Osteoblast (primary cell): ENCODE data around the gene USP32. TPM values are rescaled to one million over a fixed set of nuclear protein-coding genes. Genes with fewer than 3 reads are reported as not detected.

Source experiments
- DNase-seq: peaks from one replicate; pipeline ENCODE4 v3.0.0; 2011; ENCODE audit warnings: low spot score, mixed read lengths; ENCODE audit not compliant: insufficient read length; ENCODE audit errors: missing footprints
- H2AFZ ChIP-seq: 2 replicates; pipeline ENCODE4 v1.6.0; 2011; ENCODE audit warnings: mild to moderate bottlenecking, low read length
- H3K27ac ChIP-seq: 2 replicates; pipeline ENCODE4 v1.5.1; 2011; ENCODE audit warnings: mild to moderate bottlenecking, low read depth, low read length, moderate library complexity
- H3K27me3 ChIP-seq: 2 replicates; pipeline ENCODE4 v1.6.0; 2012; ENCODE audit warnings: mild to moderate bottlenecking, control low read depth, inconsistent platforms, low read length, moderate library complexity; ENCODE audit not compliant: insufficient read depth
- H3K36me3 ChIP-seq: 2 replicates; pipeline ENCODE4 v1.5.1; 2011; ENCODE audit warnings: mild to moderate bottlenecking, low read length, control low read depth, moderate library complexity; ENCODE audit not compliant: insufficient read depth
- H3K4me1 ChIP-seq: 2 replicates; pipeline ENCODE4 v1.5.1; 2011; ENCODE audit warnings: mild to moderate bottlenecking, low read length, control low read depth, moderate library complexity; ENCODE audit not compliant: insufficient read depth
- H3K4me2 ChIP-seq: 2 replicates; pipeline ENCODE4 v1.6.0; 2011; ENCODE audit warnings: mild to moderate bottlenecking, low read length; ENCODE audit not compliant: insufficient read depth
- H3K4me3 ChIP-seq: fragments of 200-600 bp; sonication (generic); 3 replicates; pipeline ENCODE4 v1.5.1; 2012; ENCODE audit warnings: mild to moderate bottlenecking, low read length, inconsistent platforms; ENCODE audit not compliant: insufficient read depth
- H3K79me2 ChIP-seq: 2 replicates; pipeline ENCODE4 v1.6.0; 2012; ENCODE audit warnings: mild to moderate bottlenecking, low read length, control low read depth, inconsistent platforms; ENCODE audit not compliant: insufficient read depth
- H3K9me3 ChIP-seq: 2 replicates; pipeline ENCODE4 v1.5.1; 2011; ENCODE audit warnings: low read depth, low read length, control low read depth
- H4K20me1 ChIP-seq: 2 replicates; pipeline ENCODE4 v1.6.0; 2012; ENCODE audit warnings: mild to moderate bottlenecking, low read length, control low read depth; ENCODE audit not compliant: insufficient read depth
- CTCF ChIP-seq: IDR thresholded peaks from 2 replicates; pipeline ENCODE4 v1.5.1; 2011; ENCODE audit warnings: mild to moderate bottlenecking, low read depth, low read length, moderate library complexity; ENCODE audit errors: extremely low read depth
- total RNA-seq: library from RNA; depleted of rRNA; stranded (reverse); fragments of >200 nt; gene quantifications from 2 replicates; pipeline ENCODE4 v1.2.3, GENCODE V29; 2012

USP32 gene
- total RNA-seq, 1 donor, result 99.5 TPM

GRCh38 chr17:60371818-60372510, 20.0 kb downstream of the USP32 start:
- no peaks in the 10 kb centered on the region for H3K9me3 ChIP-seq
- no peaks in the 10 kb centered on the region for H3K36me3 ChIP-seq
- DNase-seq, result no peak
- H2AFZ ChIP-seq, result no peak overlapping the region
- H3K79me2 ChIP-seq, result peaks cover 78% of the 10 kb centered on the region
- no peak overlapping the region for H3K4me2 ChIP-seq
- no peak overlapping the region for H3K4me3 ChIP-seq
- H4K20me1 ChIP-seq, result peaks cover 13% of the 10 kb centered on the region
- no peaks in the 10 kb centered on the region for H3K27me3 ChIP-seq
- no peak overlapping the region for H3K27ac ChIP-seq
- TF ChIP-seq CTCF, result no peak
- H3K4me1 ChIP-seq, result peaks cover 4% of the 10 kb centered on the region

- Histone ChIP-seq H4K20me1 (peaks cover 13% of the 10 kb centered on the region), H2AFZ (no peak overlapping the region), H3K4me3 (no peak overlapping the region), H3K4me2 (no peak overlapping the region), H3K36me3 (no peaks in the 10 kb centered on the region), H3K4me1 (peaks cover 4% of the 10 kb centered on the region), H3K27me3 (no peaks in the 10 kb centered on the region), H3K27ac (no peak overlapping the region), H3K79me2 (peaks cover 80% of the 10 kb centered on the region), H3K9me3 (no peaks in the 10 kb centered on the region)
- TF ChIP-seq CTCF, result no peak
- DNase-seq, result no peak
These were observed 20.5 kb downstream of the USP32 start for GRCh38 chr17:60371416-60371815.

- Histone ChIP-seq H2AFZ (no peak overlapping the region), H3K4me1 (peaks cover 4% of the 10 kb centered on the region), H3K79me2 (peaks cover 87% of the 10 kb centered on the region), H3K36me3 (no peaks in the 10 kb centered on the region), H3K4me2 (no peak overlapping the region), H4K20me1 (peaks cover 19% of the 10 kb centered on the region), H3K4me3 (no peak overlapping the region), H3K27me3 (no peaks in the 10 kb centered on the region), H3K9me3 (no peaks in the 10 kb centered on the region), H3K27ac (no peak overlapping the region)
- no peak for DNase-seq
- no peak for TF ChIP-seq CTCF
These were observed 22.2 kb downstream of the USP32 start for GRCh38 chr17:60369727-60370126.

GRCh38 chr17:60363700-60364405, 28.1 kb downstream of the USP32 start:
- Histone ChIP-seq H3K79me2 (peaks cover 90% of the 10 kb centered on the region), H3K4me2 (no peak overlapping the region), H3K4me1 (no peaks in the 10 kb centered on the region), H3K27me3 (no peaks in the 10 kb centered on the region), H3K4me3 (no peak overlapping the region), H3K27ac (no peak overlapping the region), H4K20me1 (peaks cover 28% of the 10 kb centered on the region), H3K36me3 (no peaks in the 10 kb centered on the region), H3K9me3 (no peaks in the 10 kb centered on the region), H2AFZ (no peak overlapping the region)
- no peak for TF ChIP-seq CTCF
- no peak for DNase-seq
